GM12891 (cell line): ENCODE data around the gene ERAL1.

Experiments used
- PAX5 ChIP-seq: IDR thresholded peaks from 2 replicates; pipeline ENCODE4 v1.6.1; 2011; ENCODE audit warnings: low read length, moderate library complexity, mild to moderate bottlenecking; ENCODE audit not compliant: insufficient read depth, severe bottlenecking
- POLR2A ChIP-seq: IDR thresholded peaks from 2 replicates; pipeline ENCODE4 v1.6.1; 2011; ENCODE audit warnings: low read depth, low read length, control low read depth
- POLR2AphosphoS5 ChIP-seq: IDR thresholded peaks from 2 replicates; pipeline ENCODE4 v1.6.1; 2011; ENCODE audit warnings: low read depth, low read length, control low read depth
- POU2F2 ChIP-seq: IDR thresholded peaks from 2 replicates; pipeline ENCODE4 v1.6.1; 2011; ENCODE audit warnings: low read depth, mild to moderate bottlenecking, control low read depth, low read length, moderate library complexity
- SPI1 ChIP-seq: IDR thresholded peaks from 2 replicates; pipeline ENCODE4 v1.6.1; 2011; ENCODE audit warnings: low read depth, low read length, control low read depth
- TAF1 ChIP-seq: IDR thresholded peaks from 2 replicates; pipeline ENCODE4 v1.6.1; 2011; ENCODE audit warnings: low read depth, low read length, control low read depth

GRCh38 chr17:28896884-28897768 is 42.3 kb downstream of the ERAL1 start, which contains the start of gene FLOT2:
- TF ChIP-seq TAF1 (no peak), POLR2A (peak; percentile 47; the same call in 1 of the 2 replicates), POLR2AphosphoS5 (no peak), SPI1 (no peak), POU2F2 (no peak), PAX5 (no peak)
